ENCODE data around the gene PTMS. TPM values are rescaled to one million over a fixed set of nuclear protein-coding genes. Genes with fewer than 3 reads are reported as not detected.
A peak's percentile ranks its signal among the peaks of the same experiment; 100 is the strongest.

Gene PTMS
- total and polyA plus RNA-seq, 9 of the 15 experiments (the other 6 are each of a cell fraction or from before 2014, with no cell fraction given): 5.1 to 287 (median 78.5) TPM

DNA sequence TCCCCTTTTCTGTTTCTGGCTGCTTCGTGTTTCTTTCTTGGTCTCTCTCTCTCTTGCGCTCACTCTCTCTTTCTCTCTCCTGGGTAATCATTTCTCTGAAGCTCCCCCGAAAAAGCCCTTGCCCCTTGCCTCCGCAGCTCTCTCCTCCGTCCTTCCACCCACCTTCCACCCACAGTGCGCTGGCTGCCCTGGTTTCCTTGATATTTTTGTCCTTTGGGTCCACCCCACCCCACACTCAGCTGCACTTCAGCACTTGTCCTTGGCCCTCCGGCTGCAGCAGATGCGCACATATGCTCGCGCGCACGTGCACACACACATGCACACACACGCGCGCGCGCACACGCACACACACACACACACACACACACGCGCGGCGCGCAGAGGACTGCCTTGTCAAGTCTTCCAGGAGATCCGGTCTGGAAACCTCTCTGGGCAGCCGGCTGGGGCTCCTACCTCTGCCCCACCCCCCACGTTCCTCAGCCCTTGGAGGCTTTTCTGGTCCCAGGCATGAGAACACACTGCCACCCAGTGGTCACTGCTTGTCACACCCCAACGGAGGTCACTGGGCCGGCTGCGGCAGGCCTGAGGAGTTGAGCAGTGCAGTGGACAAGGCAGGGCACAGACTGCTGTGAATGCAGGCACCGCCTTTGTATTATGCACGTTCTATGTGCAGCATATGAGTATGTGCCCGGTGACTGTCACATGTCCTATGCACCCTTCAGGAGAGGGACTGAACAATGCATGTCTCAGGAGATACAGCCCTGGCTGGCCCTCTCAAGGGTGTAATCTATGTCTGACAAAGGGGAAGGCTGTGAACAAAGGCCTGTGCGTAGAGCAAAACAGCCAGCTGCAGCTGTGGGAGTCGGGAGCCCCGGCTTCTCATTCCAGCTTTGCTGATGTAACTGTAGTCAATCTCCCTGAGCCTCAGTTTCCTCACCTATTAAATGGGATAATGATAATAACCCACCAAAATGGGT, 12.7 kb downstream of the PTMS start (continued):
- TF ChIP-seq CHAMP1 (IDR thresholded peaks at IDR 0.05) (no peak), SUPT5H (IDR thresholded peaks at IDR 0.05) (peak; percentile 35; the same call in 1 of the 2 replicates), BACH1 (tag; IDR thresholded peaks at IDR 0.05) (no peak), ZNF184 (CRISPR knock-in tag; IDR thresholded peaks at IDR 0.05) (no peak), POLR2A (conservative IDR thresholded peaks at IDR 0.05) (peak; percentile 35; the same call in 1 of the 2 replicates), RUNX1 (IDR thresholded peaks at IDR 0.05; ENCODE audit: low read depth) (no peak), ZBTB5 (IDR thresholded peaks at IDR 0.05) (no peak), XRCC4 (IDR thresholded peaks at IDR 0.05; ENCODE audit: extremely low read depth, insufficient read depth, insufficient read length) (no peak), SMARCA4 (IDR thresholded peaks at IDR 0.05) (peak; percentile 61), E2F3 (CRISPR knock-in tag; IDR thresholded peaks at IDR 0.05) (no peak), FOS (IDR thresholded peaks at IDR 0.05; ENCODE audit: extremely low read depth, insufficient read length) (no peak), CXXC5 (CRISPR knock-in tag; IDR thresholded peaks at IDR 0.05) (peak; percentile 82), STAT5B (CRISPR knock-in tag; IDR thresholded peaks at IDR 0.05) (no peak), ZC3H4 (CRISPR knock-in tag; IDR thresholded peaks at IDR 0.05; ENCODE audit: borderline replicate concordance) (no peak), RFX5 (IDR thresholded peaks at IDR 0.05; ENCODE audit: low read depth, low read length) (no peak), HOXB6 (CRISPR knock-in tag; IDR thresholded peaks at IDR 0.05; ENCODE audit: borderline replicate concordance) (no peak)
- TF ChIP-seq, protein P1, sequence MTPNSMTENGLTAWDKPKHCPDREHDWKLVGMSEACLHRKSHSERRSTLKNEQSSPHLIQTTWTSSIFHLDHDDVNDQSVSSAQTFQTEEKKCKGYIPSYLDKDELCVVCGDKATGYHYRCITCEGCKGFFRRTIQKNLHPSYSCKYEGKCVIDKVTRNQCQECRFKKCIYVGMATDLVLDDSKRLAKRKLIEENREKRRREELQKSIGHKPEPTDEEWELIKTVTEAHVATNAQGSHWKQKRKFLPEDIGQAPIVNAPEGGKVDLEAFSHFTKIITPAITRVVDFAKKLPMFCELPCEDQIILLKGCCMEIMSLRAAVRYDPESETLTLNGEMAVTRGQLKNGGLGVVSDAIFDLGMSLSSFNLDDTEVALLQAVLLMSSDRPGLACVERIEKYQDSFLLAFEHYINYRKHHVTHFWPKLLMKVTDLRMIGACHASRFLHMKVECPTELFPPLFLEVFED (CRISPR knock-in tag; conservative IDR thresholded peaks at IDR 0.05): no peak
- TF ChIP-seq, protein P2, sequence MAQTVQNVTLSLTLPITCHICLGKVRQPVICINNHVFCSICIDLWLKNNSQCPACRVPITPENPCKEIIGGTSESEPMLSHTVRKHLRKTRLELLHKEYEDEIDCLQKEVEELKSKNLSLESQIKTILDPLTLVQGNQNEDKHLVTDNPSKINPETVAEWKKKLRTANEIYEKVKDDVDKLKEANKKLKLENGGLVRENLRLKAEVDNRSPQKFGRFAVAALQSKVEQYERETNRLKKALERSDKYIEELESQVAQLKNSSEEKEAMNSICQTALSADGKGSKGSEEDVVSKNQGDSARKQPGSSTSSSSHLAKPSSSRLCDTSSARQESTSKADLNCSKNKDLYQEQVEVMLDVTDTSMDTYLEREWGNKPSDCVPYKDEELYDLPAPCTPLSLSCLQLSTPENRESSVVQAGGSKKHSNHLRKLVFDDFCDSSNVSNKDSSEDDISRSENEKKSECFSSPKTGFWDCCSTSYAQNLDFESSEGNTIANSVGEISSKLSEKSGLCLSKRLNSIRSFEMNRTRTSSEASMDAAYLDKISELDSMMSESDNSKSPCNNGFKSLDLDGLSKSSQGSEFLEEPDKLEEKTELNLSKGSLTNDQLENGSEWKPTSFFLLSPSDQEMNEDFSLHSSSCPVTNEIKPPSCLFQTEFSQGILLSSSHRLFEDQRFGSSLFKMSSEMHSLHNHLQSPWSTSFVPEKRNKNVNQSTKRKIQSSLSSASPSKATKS (CRISPR knock-in tag; IDR thresholded peaks at IDR 0.05): no peak
- TF ChIP-seq, protein P3, sequence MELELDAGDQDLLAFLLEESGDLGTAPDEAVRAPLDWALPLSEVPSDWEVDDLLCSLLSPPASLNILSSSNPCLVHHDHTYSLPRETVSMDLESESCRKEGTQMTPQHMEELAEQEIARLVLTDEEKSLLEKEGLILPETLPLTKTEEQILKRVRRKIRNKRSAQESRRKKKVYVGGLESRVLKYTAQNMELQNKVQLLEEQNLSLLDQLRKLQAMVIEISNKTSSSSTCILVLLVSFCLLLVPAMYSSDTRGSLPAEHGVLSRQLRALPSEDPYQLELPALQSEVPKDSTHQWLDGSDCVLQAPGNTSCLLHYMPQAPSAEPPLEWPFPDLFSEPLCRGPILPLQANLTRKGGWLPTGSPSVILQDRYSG (tag; conservative IDR thresholded peaks at IDR 0.05; ENCODE audit: low read depth): no peak

All from K562 (cell line).